Pancreas (tissue), 10 donors: ENCODE measurements around the gene THSD4. TPM values are rescaled to one million over a fixed set of nuclear protein-coding genes. Genes with fewer than 3 reads are reported as not detected.

Experiments
- ATAC-seq, 4 donors: fragments of 200-7000 bp; cut with Tn5 transposase; one replicate each; pipeline versions ENCODE4 v1.8.0 to v1.9.1; 2020; ENCODE audit warnings: mild to moderate bottlenecking in 4 of 4, moderate library complexity in 4 of 4
- DNase-seq, 6 donors: peaks; one replicate each; pipeline ENCODE4 v3.0.0-alpha.2; 2020
- FAIRE-seq: peaks from 2 replicates; lab custom pipeline; 2012; peaks lifted over from hg19 to GRCh38; lab: Jason Lieb, UNC
- H3K27ac ChIP-seq, 4 donors: fragments of 200-600 bp; sonication (generic); 1 replicate in 3 of 4; 2 replicates in 1 of 4; pipeline versions ENCODE4 v1.5.0 to v1.8.0; 2020
- H3K27me3 ChIP-seq, 4 donors: fragments of 200-600 bp; one replicate each; pipeline ENCODE4 v1.8.0; 2021
- H3K36me3 ChIP-seq, 3 donors: fragments of 200-600 bp; sonication (generic) in 1 of 3; one replicate each; pipeline versions ENCODE4 v1.5.0 to v1.8.0; 2020 to 2021
- H3K4me1 ChIP-seq, 3 donors: fragments of 200-600 bp; one replicate each; pipeline ENCODE4 v1.8.0; 2021
- H3K4me3 ChIP-seq, 4 donors: fragments of 200-600 bp; sonication (generic) in 2 of 4; one replicate each; pipeline versions ENCODE4 v1.5.0 to v1.8.0; 2020 to 2021
- H3K9me3 ChIP-seq, 4 donors: fragments of 200-600 bp; one replicate each; pipeline ENCODE4 v1.8.0; 2021
- CTCF ChIP-seq, 4 donors: fragments of 200-600 bp; sonication (generic) in 3 of 4; IDR thresholded peaks; one replicate each; pipeline versions ENCODE4 v1.5.0 to v1.8.0; 2021; ENCODE audit warnings: antibody characterized with exemption in 4 of 4
- WGBS, 2 donors: extraction: QIAGEN DNeasy Blood & Tissue Kit; methylation state at CpG; one replicate each; pipeline ENCODE4 v1.1.7; 2013; 5-methylcytosine and 5-hydroxymethylcytosine counted together
- intact Hi-C, 3 donors: fragments of 100-400 bp; cut with DNase I; formaldehyde crosslinking; loops; one replicate each; pipeline versions ENCODE4 v1.11.1 to v1.14.2; 2022
- polyA plus RNA-seq, 2 donors: library from polyadenylated mRNA; stranded (reverse); fragments of 200-250 nt; gene quantifications; one replicate each; pipeline ENCODE4 v1.2.3, GENCODE V29; 2013
- total RNA-seq, 6 donors: library from RNA; stranded (reverse); fragmentation: NEBNext Ultra II Directional in 4 of 6; extraction: Animal tissue kit (Norgen Biotek cat#: 25700) in 4 of 6; gene quantifications; one replicate each; pipeline versions ENCODE4 v1.2.1 to v1.2.4, GENCODE V29; 2021 to 2023
- donor health status: healthy with polysubstance abuse.
- donor health status: DM: no; HTN: no; CAD: no; lungs with moderate emphysema.
- donor health status: DM: no; HTN: no; CAD: no.
- donor health status: control.
- donor health status: control.
- donor health status: Bipolar disorder and iron deficiency.
- donor health status: DM: yes; HTN: yes; CAD: no.
- donor health status: DM: no; HTN: no; CAD: no.
- donor health status: DM: no; HTN: no; CAD: no.
- donor health status: DM: yes; HTN: yes; CAD: no.

THSD4 gene
- total and polyA plus RNA-seq, 8 donors = 6.0 to 17.8 (median 13.3) TPM

- DNase-seq = no peak
- Histone ChIP-seq H3K9me3 (no peaks in the 10 kb centered on the region), H3K4me1 (no peaks in the 10 kb centered on the region), H3K27me3 (no peaks in the 10 kb centered on the region), H3K36me3 (no peaks in the 10 kb centered on the region), H3K4me3 (no peak overlapping the region), H3K27ac (peak overlapping the region in 3 of 4 donors; percentile 2 to 33 (median 32))
- intact Hi-C loops = no loop called here
- no peak for FAIRE-seq
- no peak for TF ChIP-seq CTCF (IDR thresholded peaks at IDR 0.05)
- no peak for ATAC-seq
- 58 to 71% methylated on average over 6 of the region's 6 CpGs for WGBS, 2 donors
Observed at GRCh38 chr15:71078506-71079207, 36.6 kb upstream of the THSD4 start.

GRCh38 chr15:71079208-71080044 lies 35.8 kb upstream of the THSD4 start:
- Histone ChIP-seq H3K4me1 (no peaks in the 10 kb centered on the region), H3K9me3 (no peaks in the 10 kb centered on the region), H3K36me3 (no peaks in the 10 kb centered on the region), H3K27me3 (no peaks in the 10 kb centered on the region), H3K4me3 (no peak overlapping the region), H3K27ac (peak overlapping the region in 3 of 4 donors; percentile 2 to 33 (median 32))
- FAIRE-seq = no peak
- 13 to 19% methylated on average over 6 of the region's 6 CpGs for WGBS, 2 donors
- no peak for TF ChIP-seq CTCF (IDR thresholded peaks at IDR 0.05)
- intact Hi-C loops = no loop called here
- peak; percentile 73 to 87 (median 80) for ATAC-seq
- DNase-seq = peak in 4 of 6 donors; percentile 27 to 37 (median 28)

GRCh38 chr15:71080166-71080565 lies 35.1 kb upstream of the THSD4 start:
- 77 to 86% methylated on average over 7 of the region's 7 CpGs for WGBS, 2 donors
- no peak for ATAC-seq

GRCh38 chr15:71080705-71081104 lies 34.6 kb upstream of the THSD4 start:
- H3K27me3 ChIP-seq = no peaks in the 10 kb centered on the region
- no peaks in the 10 kb centered on the region for H3K36me3 ChIP-seq
- no peak overlapping the region for H3K4me3 ChIP-seq
- H3K4me1 ChIP-seq = no peaks in the 10 kb centered on the region
- ATAC-seq = peak in 2 of 4 donors; percentile 34 to 42
- H3K9me3 ChIP-seq = no peaks in the 10 kb centered on the region
- H3K27ac ChIP-seq = no peak overlapping the region
- intact Hi-C loops = no loop called here
- FAIRE-seq = no peak
- 64 to 69% methylated on average over 1 of the region's 1 CpG for WGBS, 2 donors
- no peak for TF ChIP-seq CTCF (IDR thresholded peaks at IDR 0.05)
- no peak for DNase-seq

More at GRCh38 chr15:71080166-71080565, 35.1 kb upstream of the THSD4 start:
- H3K9me3 ChIP-seq = no peaks in the 10 kb centered on the region
- H3K4me1 ChIP-seq = no peaks in the 10 kb centered on the region
- TF ChIP-seq CTCF (IDR thresholded peaks at IDR 0.05) = no peak
- H3K36me3 ChIP-seq = no peaks in the 10 kb centered on the region
- no peak overlapping the region for H3K4me3 ChIP-seq
- H3K27me3 ChIP-seq = no peaks in the 10 kb centered on the region
- FAIRE-seq (no peak), DNase-seq (no peak)
- peak overlapping the region in 2 of 4 donors; percentile 32 to 33 for H3K27ac ChIP-seq
- intact Hi-C loops = no loop called here
